HEK293 (cell line): ENCODE measurements around the gene CLEC19A.
A peak's percentile ranks its signal among the peaks of the same experiment; 100 is the strongest.

Experiments
- CTCF ChIA-PET: fragments of 350-600 bp; formaldehyde crosslinking; extraction: SDS; loops from one replicate; lab custom pipeline; 2021; ENCODE audit warnings: antibody characterized with exemption; lab: Yijun Ruan, JAX
- POLR2A ChIA-PET: fragments of 300-600 bp; formaldehyde crosslinking; extraction: SDS; loops from one replicate; lab custom pipeline; 2020; ENCODE audit warnings: antibody characterized with exemption, inconsistent platforms; lab: Yijun Ruan, JAX
- H3K27ac ChIP-seq: fragments of 200-500 bp; sonication (Bioruptor generic); 2 replicates; pipeline ENCODE4 v1.5.1; 2014; ENCODE audit warnings: low read depth, low read length, control low read depth, inconsistent platforms; ENCODE audit errors: extremely low read depth
- H3K36me3 ChIP-seq, 2 experiments: fragments of 200-500 bp in 1 of 2; sonication (Bioruptor generic) in 1 of 2; 1 replicate in 1 of 2; 2 replicates in 1 of 2; pipeline ENCODE4 v1.5.1; 2014 to 2017; ENCODE audit warnings: inconsistent platforms in 2 of 2, low read length in 2 of 2; ENCODE audit not compliant: control insufficient read depth in 2 of 2, insufficient read depth in 1 of 2
- H3K4me1 ChIP-seq: fragments of 200-500 bp; sonication (Bioruptor generic); 2 replicates; pipeline ENCODE4 v1.5.1; 2014; ENCODE audit warnings: mild to moderate bottlenecking, low read length, inconsistent platforms; ENCODE audit not compliant: control insufficient read depth, insufficient read depth
- H3K4me3 ChIP-seq: 2 replicates; pipeline ENCODE4 v1.5.1; 2011; ENCODE audit warnings: low read depth, mild to moderate bottlenecking, control low read depth, low read length, moderate library complexity
- H3K9me3 ChIP-seq: fragments of 200-500 bp; sonication (Bioruptor generic); 2 replicates; pipeline ENCODE4 v1.5.1; 2014; ENCODE audit warnings: low read depth, low read length, inconsistent platforms; ENCODE audit not compliant: control insufficient read depth, insufficient read depth
- ELK4 ChIP-seq: IDR thresholded peaks from 2 replicates; pipeline ENCODE4 v1.6.1; 2011; ENCODE audit warnings: mild to moderate bottlenecking, low read depth, low read length, borderline replicate concordance
- KLF10 ChIP-seq: fragments of 450-650 bp; IDR thresholded peaks from 2 replicates; pipeline ENCODE4 v1.5.1; 2018; ENCODE audit warnings: missing biosample characterization, mild to moderate bottlenecking, missing genetic modification characterization
- PRDM10 ChIP-seq: fragments of 450-650 bp; formaldehyde crosslinking; IDR thresholded peaks from 2 replicates; pipeline ENCODE4 v1.5.1; 2016; ENCODE audit warnings: missing biosample characterization, missing genetic modification characterization
- TRIM28 ChIP-seq: IDR thresholded peaks from 2 replicates; pipeline ENCODE4 v1.6.1; 2011; ENCODE audit warnings: low read length, control low read depth, borderline replicate concordance
- ZBTB7A ChIP-seq: fragments of 450-650 bp; formaldehyde crosslinking; IDR thresholded peaks from 2 replicates; pipeline ENCODE4 v1.5.1; 2016; ENCODE audit warnings: low read depth, missing biosample characterization, missing genetic modification characterization
- ZNF157 ChIP-seq: fragments of 450-650 bp; formaldehyde crosslinking; IDR thresholded peaks from 2 replicates; pipeline ENCODE4 v1.5.1; 2016; ENCODE audit warnings: missing biosample characterization, missing genetic modification characterization
- ZNF18 ChIP-seq: fragments of 450-650 bp; formaldehyde crosslinking; IDR thresholded peaks from 2 replicates; pipeline ENCODE4 v1.5.1; 2016; ENCODE audit warnings: missing biosample characterization, missing genetic modification characterization
- ZNF239 ChIP-seq: fragments of 450-650 bp; formaldehyde crosslinking; IDR thresholded peaks from 2 replicates; pipeline ENCODE4 v1.5.1; 2016; ENCODE audit warnings: missing biosample characterization, missing genetic modification characterization
- ZNF24 ChIP-seq: fragments of 450-650 bp; formaldehyde crosslinking; IDR thresholded peaks from 2 replicates; pipeline ENCODE4 v1.5.1; 2016; ENCODE audit warnings: missing biosample characterization, missing genetic modification characterization
- ZNF302 ChIP-seq: fragments of 450-650 bp; formaldehyde crosslinking; IDR thresholded peaks from 2 replicates; pipeline ENCODE4 v1.5.1; 2016; ENCODE audit warnings: missing biosample characterization, missing genetic modification characterization, low read depth
- ZNF521 ChIP-seq: fragments of 450-650 bp; formaldehyde crosslinking; IDR thresholded peaks from 2 replicates; pipeline ENCODE4 v1.5.1; 2017; ENCODE audit warnings: missing biosample characterization, mild to moderate bottlenecking, missing genetic modification characterization
- ZNF548 ChIP-seq: fragments of 450-650 bp; formaldehyde crosslinking; IDR thresholded peaks from 2 replicates; pipeline ENCODE4 v1.5.1; 2016; ENCODE audit warnings: missing biosample characterization, missing genetic modification characterization
- ZNF600 ChIP-seq: fragments of 450-650 bp; formaldehyde crosslinking; IDR thresholded peaks from 2 replicates; pipeline ENCODE4 v1.5.1; 2016; ENCODE audit warnings: missing biosample characterization, missing genetic modification characterization
- ZNF623 ChIP-seq: fragments of 450-650 bp; formaldehyde crosslinking; IDR thresholded peaks from 2 replicates; pipeline ENCODE4 v1.5.1; 2016; ENCODE audit warnings: missing biosample characterization, missing genetic modification characterization
- ZNF791 ChIP-seq: fragments of 450-650 bp; formaldehyde crosslinking; IDR thresholded peaks from 2 replicates; pipeline ENCODE4 v1.5.1; 2016; ENCODE audit warnings: missing biosample characterization, missing genetic modification characterization
- ZNF843 ChIP-seq: fragments of 450-650 bp; formaldehyde crosslinking; IDR thresholded peaks from 2 replicates; pipeline ENCODE4 v1.5.1; 2016; ENCODE audit warnings: missing biosample characterization, missing genetic modification characterization
- TF ChIP-seq, protein P1 (sequence below): fragments of 450-650 bp; formaldehyde crosslinking; IDR thresholded peaks from 2 replicates; pipeline ENCODE4 v1.5.1; 2016; ENCODE audit warnings: missing biosample characterization, missing genetic modification characterization

The CLEC19A gene

DNA sequence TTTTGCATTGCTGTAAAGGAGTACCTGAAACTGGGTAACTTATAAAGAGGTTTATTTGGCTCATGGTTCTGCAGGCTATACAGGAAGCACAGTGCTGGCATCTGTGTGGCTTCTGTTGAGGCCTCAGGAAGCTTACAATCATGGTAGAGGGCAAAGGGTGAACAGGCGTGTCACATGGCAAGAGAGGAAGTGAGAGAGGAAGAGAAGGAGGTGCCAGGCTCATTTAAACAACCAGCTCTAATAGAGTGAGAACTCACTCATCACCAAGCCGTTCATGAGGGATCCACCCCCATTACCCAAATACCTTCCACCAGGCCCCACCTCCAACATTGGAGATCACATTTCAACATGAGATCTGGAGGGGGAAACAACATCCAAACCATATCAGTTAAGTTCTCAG is 16.4 kb upstream of the CLEC19A start:
- no peaks in the 10 kb centered on the region for H3K36me3 ChIP-seq
- ChIA-PET CTCF (no interaction called here), POLR2A (no interaction called here)
- H3K9me3 ChIP-seq = no peaks in the 10 kb centered on the region
- no peaks in the 10 kb centered on the region for H3K4me1 ChIP-seq
- TF ChIP-seq ZBTB7A (tag by site-specific recombination) = no peak
- no peak for TF ChIP-seq KLF10 (tag by site-specific recombination)
- no peak for TF ChIP-seq ZNF600
- no peak for TF ChIP-seq ZNF239 (tag by site-specific recombination)
- TF ChIP-seq ZNF24 (tag by site-specific recombination) = no peak
- no peak overlapping the region for H3K27ac ChIP-seq
- H3K4me3 ChIP-seq = no peak overlapping the region

GRCh38 chr16:19274165-19274797 is 11.2 kb upstream of the CLEC19A start:
- TF ChIP-seq ZNF548 (tag by site-specific recombination) (no peak), ZNF843 (tag by site-specific recombination) (no peak), ELK4 (no peak), TRIM28 (no peak), ZNF623 (tag by site-specific recombination) (no peak), ZNF791 (tag by site-specific recombination) (no peak), ZNF157 (no peak)
- TF ChIP-seq, protein P1, sequence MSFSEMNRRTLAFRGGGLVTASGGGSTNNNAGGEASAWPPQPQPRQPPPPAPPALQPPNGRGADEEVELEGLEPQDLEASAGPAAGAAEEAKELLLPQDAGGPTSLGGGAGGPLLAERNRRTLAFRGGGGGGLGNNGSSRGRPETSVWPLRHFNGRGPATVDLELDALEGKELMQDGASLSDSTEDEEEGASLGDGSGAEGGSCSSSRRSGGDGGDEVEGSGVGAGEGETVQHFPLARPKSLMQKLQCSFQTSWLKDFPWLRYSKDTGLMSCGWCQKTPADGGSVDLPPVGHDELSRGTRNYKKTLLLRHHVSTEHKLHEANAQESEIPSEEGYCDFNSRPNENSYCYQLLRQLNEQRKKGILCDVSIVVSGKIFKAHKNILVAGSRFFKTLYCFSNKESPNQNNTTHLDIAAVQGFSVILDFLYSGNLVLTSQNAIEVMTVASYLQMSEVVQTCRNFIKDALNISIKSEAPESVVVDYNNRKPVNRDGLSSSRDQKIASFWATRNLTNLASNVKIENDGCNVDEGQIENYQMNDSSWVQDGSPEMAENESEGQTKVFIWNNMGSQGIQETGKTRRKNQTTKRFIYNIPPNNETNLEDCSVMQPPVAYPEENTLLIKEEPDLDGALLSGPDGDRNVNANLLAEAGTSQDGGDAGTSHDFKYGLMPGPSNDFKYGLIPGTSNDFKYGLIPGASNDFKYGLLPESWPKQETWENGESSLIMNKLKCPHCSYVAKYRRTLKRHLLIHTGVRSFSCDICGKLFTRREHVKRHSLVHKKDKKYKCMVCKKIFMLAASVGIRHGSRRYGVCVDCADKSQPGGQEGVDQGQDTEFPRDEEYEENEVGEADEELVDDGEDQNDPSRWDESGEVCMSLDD (tag by site-specific recombination) = no peak
- POLR2A ChIA-PET = no interaction called here

GRCh38 chr16:19278403-19278802 is 7.1 kb upstream of the CLEC19A start:
- Histone ChIP-seq H3K4me1 (no peaks in the 10 kb centered on the region), H3K9me3 (no peaks in the 10 kb centered on the region), H3K4me3 (no peak overlapping the region), H3K36me3 (no peaks in the 10 kb centered on the region), H3K27ac (no peak overlapping the region)
- ChIA-PET CTCF (no interaction called here), POLR2A (no interaction called here)
- TF ChIP-seq ZNF302 (peak; percentile 74; the same call in 1 of the 2 replicates), ZNF521 (tag by site-specific recombination) (no peak), PRDM10 (tag by site-specific recombination) (no peak), ZNF18 (tag by site-specific recombination) (no peak)

More at GRCh38 chr16:19274165-19274797, 11.2 kb upstream of the CLEC19A start:
- CTCF ChIA-PET = no interaction called here
- no peaks in the 10 kb centered on the region for H3K36me3 ChIP-seq
- no peaks in the 10 kb centered on the region for H3K9me3 ChIP-seq
- no peaks in the 10 kb centered on the region for H3K4me1 ChIP-seq
- H3K4me3 ChIP-seq = no peak overlapping the region
- no peak overlapping the region for H3K27ac ChIP-seq
